ENCODE data around the gene SFI1. TPM values are rescaled to one million over a fixed set of nuclear protein-coding genes. Genes with fewer than 3 reads are reported as not detected.

Gene SFI1
- total and polyA plus RNA-seq, 2 donors (not counting 1 experiment from before 2014, with no cell fraction given): 80.2 to 182 TPM

- intact Hi-C loops (cut with micrococcal nuclease): loop anchor here (10.0 kb wide), 2 partner anchors 673 to 1213 kb away; partner anchors contain the start of genes MORC2, MTFP1 and TUG1
- H3K4me3 Mint-ChIP-seq: peak overlapping the region; percentile 90
- Histone ChIP-seq H3K27ac (ENCODE audit: low read length in 2 of 2) (peak overlapping the region; percentile 64 to 86), H3K9me3 (ENCODE audit: control extremely low read depth in 1 of 3, control insufficient read depth in 2 of 3, insufficient read depth in 1 of 3, low read length in 2 of 3) (no peaks in the 10 kb centered on the region), H3K27me3 (replicated peaks in 1 of 4; ENCODE audit: control extremely low read depth in 1 of 4, control insufficient read depth in 3 of 4, insufficient read depth in 4 of 4, low read length in 3 of 4) (no peaks in the 10 kb centered on the region), H3K36me3 (replicated peaks in 1 of 2; ENCODE audit: control extremely low read depth in 1 of 2, control insufficient read depth in 1 of 2, extremely low read depth in 1 of 2, insufficient read depth in 2 of 2, low read length in 1 of 2) (peaks cover 0 to 7% of the 10 kb centered on the region in 2 experiments), H3K4me1 (ENCODE audit: control insufficient read depth in 2 of 2, insufficient read depth in 2 of 2, low read length in 2 of 2) (peaks cover 31 to 46% of the 10 kb centered on the region in 2 donors), H3K79me2 (ENCODE audit: control insufficient read depth, insufficient read depth, low read length) (peaks cover 58% of the 10 kb centered on the region), H2AFZ (ENCODE audit: insufficient read depth, low read depth, low read length, poor library complexity, severe bottlenecking) (peak overlapping the region; percentile 58), H3K9ac (ENCODE audit: low read length) (peak overlapping the region; percentile 44), H4K20me1 (ENCODE audit: control insufficient read depth, insufficient read depth, low read length, poor library complexity, severe bottlenecking) (peaks cover 39% of the 10 kb centered on the region), H3K4me3 (ENCODE audit: control extremely low read depth in 1 of 5, extremely low read depth in 1 of 5, insufficient read depth in 1 of 5, low read depth in 2 of 5, low read length in 4 of 5) (peak overlapping the region in 4 of 5 experiments; percentile 28 to 84 (median 50)), H3K4me2 (replicated peaks; ENCODE audit: low read depth, low read length, poor library complexity, severe bottlenecking) (peak overlapping the region; percentile 93)
- H3K27me3 Mint-ChIP-seq: no peaks in the 10 kb centered on the region
- peak overlapping the region; percentile 92 for H3K27ac Mint-ChIP-seq
- H3K9me3 Mint-ChIP-seq (ENCODE audit: insufficient read depth): no peaks in the 10 kb centered on the region
- no peak for TF ChIP-seq EZH2 (IDR thresholded peaks at IDR 0.05; ENCODE audit: borderline replicate concordance, insufficient read depth, low read depth, low read length, poor library complexity, severe bottlenecking)
- no peak for TF ChIP-seq CTCF (IDR thresholded peaks at IDR 0.05)
- POLR2A ChIA-PET: interaction anchor here (0.6 kb wide), 1 partner anchor 1002 kb away, joined by 3 read pairs; no protein-coding TSS in a partner anchor
- CTCF ChIA-PET: interaction anchor here (0.6 to 7.8 kb wide), 15 partner anchors 9 to 310 kb away, joined by 3 to 58 read pairs (median 4); partner anchors contain the start of gene PISD
- ATAC-seq (ENCODE audit: low read depth) (peak; percentile 67), DNase-seq (peak; percentile 72)
- peaks cover 53% of the 10 kb centered on the region for H3K4me1 Mint-ChIP-seq
- 7% methylated on average over 7 of the region's 10 CpGs for WGBS (ENCODE audit: insufficient coverage)
Observed at GRCh38 chr22:31637447-31637890, 141.1 kb downstream of the SFI1 start.

All from B cell (primary cell).